Measurements from ENCODE around the gene UNC50.

- TF ChIP-seq CTCF (IDR thresholded peaks at IDR 0.05; ENCODE audit: insufficient read depth, low read length): no peak
- no peak for TF ChIP-seq POLR2AphosphoS5 (IDR thresholded peaks at IDR 0.05; ENCODE audit: low read depth)
These were observed 23.0 kb upstream of the UNC50 start for GRCh38 chr2:98585386-98585785.
